RWPE2 (cell line): ENCODE measurements around the gene LAMTOR4.

Source experiments
- ATAC-seq: fragments of 200-7000 bp; cut with Tn5 transposase; 3 replicates; pipeline ENCODE4 v1.9.1; 2021; ENCODE audit warnings: low read depth
- DNase-seq: peaks from one replicate; pipeline ENCODE4 v3.0.0-alpha.2; 2020; ENCODE audit warnings: low spot score
- H3K27ac ChIP-seq: fragments of 450-650 bp; 2 replicates; pipeline ENCODE4 v1.5.1; 2017; ENCODE audit warnings: mild to moderate bottlenecking; ENCODE audit not compliant: poor library complexity, severe bottlenecking
- H3K27me3 ChIP-seq: fragments of 250-450 bp; sonication (Bioruptor Pico); 2 replicates; pipeline ENCODE4 v1.5.1; 2021; ENCODE audit warnings: mild to moderate bottlenecking, moderate library complexity; ENCODE audit not compliant: insufficient read depth, poor library complexity, severe bottlenecking
- H3K36me3 ChIP-seq: fragments of 250-450 bp; sonication (Bioruptor Pico); 2 replicates; pipeline ENCODE4 v1.5.1; 2020; ENCODE audit warnings: low read depth, mild to moderate bottlenecking, moderate library complexity
- H3K4me1 ChIP-seq: fragments of 250-450 bp; sonication (Bioruptor Pico); 2 replicates; pipeline ENCODE4 v1.5.1; 2021; ENCODE audit warnings: mild to moderate bottlenecking, moderate library complexity; ENCODE audit not compliant: insufficient read depth, poor library complexity, severe bottlenecking
- H3K4me3 ChIP-seq: fragments of 250-450 bp; sonication (Bioruptor Pico); 2 replicates; pipeline ENCODE4 v1.5.1; 2021; ENCODE audit warnings: mild to moderate bottlenecking, moderate library complexity; ENCODE audit not compliant: severe bottlenecking
- H3K9me3 ChIP-seq: fragments of 250-450 bp; sonication (Bioruptor Pico); 2 replicates; pipeline ENCODE4 v1.5.1; 2021; ENCODE audit warnings: mild to moderate bottlenecking, moderate library complexity; ENCODE audit not compliant: severe bottlenecking
- CTCF ChIP-seq: fragments of 450-650 bp; IDR thresholded peaks from one replicate; pipeline ENCODE4 v1.5.1; 2017; ENCODE audit warnings: mild to moderate bottlenecking, moderate library complexity; ENCODE audit not compliant: poor library complexity, severe bottlenecking

Gene LAMTOR4

GRCh38 chr7:100119072-100119969 is 29.4 kb upstream of the LAMTOR4 start, which contains the start of the genes CNPY4 and TAF6:
Gene CNPY4, plus strand, starts transcription at chr7:100119634. Its CDS starts 111 bp downstream, at chr7:100119745.
Gene TAF6, minus strand, starts transcription at chr7:100119358. Its CDS starts 5,149 bp downstream, at chr7:100114209.
- H3K27ac ChIP-seq: peak within 1 kb of the TSS; percentile 47
- DNase-seq: peak; percentile 94
- TF ChIP-seq CTCF: no peak
- no peaks in the 10 kb centered on the region for H3K9me3 ChIP-seq
- H3K27me3 ChIP-seq: no peaks in the 10 kb centered on the region
- H3K4me3 ChIP-seq: peak within 1 kb of the TSS; percentile 79
- no peaks in the 10 kb centered on the region for H3K4me1 ChIP-seq
- no peaks in the 10 kb centered on the region for H3K36me3 ChIP-seq
- peak; percentile 77 for ATAC-seq

- Histone ChIP-seq H3K9me3 (no peaks in the 10 kb centered on the region), H3K4me3 (peak overlapping the region; percentile 79), H3K36me3 (no peaks in the 10 kb centered on the region), H3K4me1 (no peaks in the 10 kb centered on the region), H3K27me3 (no peaks in the 10 kb centered on the region), H3K27ac (peak overlapping the region; percentile 47)
- DNase-seq: no peak
- no peak for TF ChIP-seq CTCF
- ATAC-seq: peak; percentile 64
These were observed 28.6 kb upstream of the LAMTOR4 start for GRCh38 chr7:100119970-100120732.

- H3K27ac ChIP-seq: no peak overlapping the region
- TF ChIP-seq CTCF: no peak
- peaks cover 3% of the 10 kb centered on the region for H3K4me1 ChIP-seq
- H3K9me3 ChIP-seq: no peaks in the 10 kb centered on the region
- no peaks in the 10 kb centered on the region for H3K27me3 ChIP-seq
- no peak for ATAC-seq
- no peak overlapping the region for H3K4me3 ChIP-seq
- no peaks in the 10 kb centered on the region for H3K36me3 ChIP-seq
- no peak for DNase-seq
These were observed 28.0 kb upstream of the LAMTOR4 start for GRCh38 chr7:100120733-100121036.

- DNase-seq (no peak), ATAC-seq (no peak)
- Histone ChIP-seq H3K4me3 (no peak overlapping the region), H3K4me1 (peaks cover 5% of the 10 kb centered on the region), H3K27ac (no peak overlapping the region), H3K36me3 (no peaks in the 10 kb centered on the region), H3K27me3 (no peaks in the 10 kb centered on the region), H3K9me3 (no peaks in the 10 kb centered on the region)
- TF ChIP-seq CTCF: no peak
These were observed 26.7 kb upstream of the LAMTOR4 start for GRCh38 chr7:100122067-100122466.

- ATAC-seq (no peak), DNase-seq (no peak)
- peaks cover 5% of the 10 kb centered on the region for H3K4me1 ChIP-seq
- no peak overlapping the region for H3K4me3 ChIP-seq
- no peaks in the 10 kb centered on the region for H3K9me3 ChIP-seq
- H3K36me3 ChIP-seq: no peaks in the 10 kb centered on the region
- H3K27ac ChIP-seq: no peak overlapping the region
- H3K27me3 ChIP-seq: no peaks in the 10 kb centered on the region
- TF ChIP-seq CTCF: no peak
These were observed 26.1 kb upstream of the LAMTOR4 start for GRCh38 chr7:100122568-100122967.
